DND-41 (cell line): ENCODE data around the gene ADD1.

Experiments used
- ATAC-seq: fragments of 200-7000 bp; cut with Tn5 transposase; 3 replicates; pipeline ENCODE4 v1.9.1; 2021; ENCODE audit warnings: low read depth; ENCODE audit not compliant: insufficient read depth
- DNase-seq: peaks from one replicate; pipeline ENCODE4 v3.0.0-alpha.2; 2020
- H2AFZ ChIP-seq: 2 replicates; pipeline ENCODE4 v1.6.0; 2012; ENCODE audit warnings: low read depth, low read length
- H3K27ac ChIP-seq: 2 replicates; pipeline ENCODE4 v1.5.1; 2012; ENCODE audit warnings: low read length, inconsistent platforms
- H3K27me3 ChIP-seq: fragments of 200-600 bp; sonication (generic); 2 replicates; pipeline ENCODE4 v1.6.0; 2012; ENCODE audit warnings: low read length, mild to moderate bottlenecking, inconsistent platforms; ENCODE audit not compliant: insufficient read depth, poor library complexity
- H3K36me3 ChIP-seq: 2 replicates; pipeline ENCODE4 v1.5.1; 2012; ENCODE audit warnings: low read length, inconsistent platforms; ENCODE audit not compliant: insufficient read depth
- H3K4me1 ChIP-seq: 2 replicates; pipeline ENCODE4 v1.5.1; 2012; ENCODE audit warnings: mild to moderate bottlenecking, low read length; ENCODE audit not compliant: insufficient read depth
- H3K4me2 ChIP-seq: 2 replicates; pipeline ENCODE4 v1.6.0; 2012; ENCODE audit warnings: mild to moderate bottlenecking, moderate library complexity, low read length, inconsistent platforms; ENCODE audit not compliant: insufficient read depth
- H3K4me3 ChIP-seq, 2 experiments: fragments of 200-600 bp in 1 of 2; shearing (Covaris generic) in 1 of 2; 2 replicates each; pipeline ENCODE4 v1.5.1; 2012 to 2016; ENCODE audit warnings: inconsistent platforms in 2 of 2, low read length in 2 of 2, mild to moderate bottlenecking in 2 of 2, low read depth in 1 of 2, moderate library complexity in 1 of 2
- H3K79me2 ChIP-seq: 2 replicates; pipeline ENCODE4 v1.6.0; 2012; ENCODE audit warnings: low read length, inconsistent platforms; ENCODE audit not compliant: insufficient read depth
- H3K9ac ChIP-seq: 2 replicates; pipeline ENCODE4 v1.6.0; 2012; ENCODE audit warnings: low read depth, mild to moderate bottlenecking, inconsistent platforms, low read length, moderate library complexity
- H3K9me3 ChIP-seq: 2 replicates; pipeline ENCODE4 v1.5.1; 2012; ENCODE audit warnings: low read length, moderate library complexity, mild to moderate bottlenecking, inconsistent platforms; ENCODE audit not compliant: insufficient read depth, severe bottlenecking
- H4K20me1 ChIP-seq: 2 replicates; pipeline ENCODE4 v1.6.0; 2012; ENCODE audit warnings: low read length; ENCODE audit not compliant: insufficient read depth
- EZH2 ChIP-seq: IDR thresholded peaks from 3 replicates; pipeline ENCODE4 v1.6.1; 2012; ENCODE audit warnings: borderline replicate concordance, low read depth, mild to moderate bottlenecking, moderate library complexity, low read length, inconsistent platforms; ENCODE audit not compliant: severe bottlenecking
- TF ChIP-seq, protein P1 (sequence below): IDR thresholded peaks from 2 replicates; pipeline ENCODE4 v1.5.1; 2012; ENCODE audit warnings: borderline replicate concordance, low read length, moderate library complexity, mild to moderate bottlenecking; ENCODE audit not compliant: poor library complexity, severe bottlenecking; ENCODE audit errors: extremely low read depth

The ADD1 gene

DNA sequence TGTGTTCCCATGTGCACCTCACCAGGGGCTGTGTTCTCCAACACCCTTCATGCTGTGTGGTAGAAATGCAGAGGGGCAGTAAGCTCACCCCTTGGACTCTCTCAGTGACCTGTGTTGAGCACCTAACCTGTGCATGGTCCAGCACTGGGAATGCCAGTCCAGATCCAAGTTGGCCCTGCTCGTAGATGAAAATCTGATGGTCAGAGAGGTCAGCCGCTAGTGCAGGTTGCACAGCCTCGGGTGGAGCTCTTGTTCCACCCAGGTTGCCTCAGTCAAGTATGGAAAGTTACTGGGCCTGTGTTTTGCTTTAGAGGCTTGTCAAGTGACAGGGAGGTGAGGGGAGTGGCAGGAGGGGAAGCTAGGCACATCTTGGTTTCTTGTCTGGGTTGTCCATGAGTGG lies 68.2 kb downstream of the ADD1 start:
- no peak overlapping the region for H3K4me2 ChIP-seq
- peaks cover 6% of the 10 kb centered on the region; the same call in 1 of the 2 replicates for H4K20me1 ChIP-seq
- H3K9ac ChIP-seq = no peak overlapping the region
- no peaks in the 10 kb centered on the region for H3K4me1 ChIP-seq
- peaks cover 88% of the 10 kb centered on the region for H3K36me3 ChIP-seq
- no peak for TF ChIP-seq EZH2
- TF ChIP-seq, protein P1, sequence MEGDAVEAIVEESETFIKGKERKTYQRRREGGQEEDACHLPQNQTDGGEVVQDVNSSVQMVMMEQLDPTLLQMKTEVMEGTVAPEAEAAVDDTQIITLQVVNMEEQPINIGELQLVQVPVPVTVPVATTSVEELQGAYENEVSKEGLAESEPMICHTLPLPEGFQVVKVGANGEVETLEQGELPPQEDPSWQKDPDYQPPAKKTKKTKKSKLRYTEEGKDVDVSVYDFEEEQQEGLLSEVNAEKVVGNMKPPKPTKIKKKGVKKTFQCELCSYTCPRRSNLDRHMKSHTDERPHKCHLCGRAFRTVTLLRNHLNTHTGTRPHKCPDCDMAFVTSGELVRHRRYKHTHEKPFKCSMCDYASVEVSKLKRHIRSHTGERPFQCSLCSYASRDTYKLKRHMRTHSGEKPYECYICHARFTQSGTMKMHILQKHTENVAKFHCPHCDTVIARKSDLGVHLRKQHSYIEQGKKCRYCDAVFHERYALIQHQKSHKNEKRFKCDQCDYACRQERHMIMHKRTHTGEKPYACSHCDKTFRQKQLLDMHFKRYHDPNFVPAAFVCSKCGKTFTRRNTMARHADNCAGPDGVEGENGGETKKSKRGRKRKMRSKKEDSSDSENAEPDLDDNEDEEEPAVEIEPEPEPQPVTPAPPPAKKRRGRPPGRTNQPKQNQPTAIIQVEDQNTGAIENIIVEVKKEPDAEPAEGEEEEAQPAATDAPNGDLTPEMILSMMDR = no peak
- no peak overlapping the region for H3K4me3 ChIP-seq
- no peak overlapping the region for H2AFZ ChIP-seq
- H3K9me3 ChIP-seq = no peaks in the 10 kb centered on the region
- H3K79me2 ChIP-seq = peaks cover 3% of the 10 kb centered on the region; the same call in 1 of the 2 replicates
- H3K27ac ChIP-seq = no peak overlapping the region
- DNase-seq (no peak), ATAC-seq (no peak)
- no peaks in the 10 kb centered on the region for H3K27me3 ChIP-seq

DNA sequence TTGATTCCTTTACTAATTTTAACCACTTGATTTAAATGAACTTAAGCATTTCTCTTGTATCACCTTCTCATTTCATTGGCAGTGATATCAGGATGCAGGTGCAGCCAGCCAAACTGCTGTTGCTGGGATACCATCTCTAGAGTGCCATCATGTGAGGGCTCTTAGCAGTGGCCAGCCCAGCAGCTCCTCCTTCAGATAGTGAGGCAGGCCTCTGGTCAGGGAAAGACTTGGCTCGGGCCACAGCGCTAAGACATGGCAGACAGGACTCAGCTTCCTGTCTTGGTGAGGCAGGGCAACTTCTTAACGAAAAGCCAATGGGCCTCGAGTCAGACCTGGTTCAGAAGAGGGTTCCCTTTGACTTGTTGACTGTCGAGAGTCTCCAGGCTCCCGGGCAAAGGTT lies 69.5 kb downstream of the ADD1 start:
- Histone ChIP-seq H3K27ac (no peak overlapping the region), H3K9ac (no peak overlapping the region), H4K20me1 (peaks cover 6% of the 10 kb centered on the region; the same call in 1 of the 2 replicates), H3K27me3 (no peaks in the 10 kb centered on the region), H3K4me1 (no peaks in the 10 kb centered on the region), H3K9me3 (no peaks in the 10 kb centered on the region), H3K4me2 (no peak overlapping the region), H3K79me2 (peaks cover 3% of the 10 kb centered on the region; the same call in 1 of the 2 replicates), H3K4me3 (no peak overlapping the region), H2AFZ (no peak overlapping the region), H3K36me3 (peaks cover 77% of the 10 kb centered on the region)
- TF ChIP-seq, protein P1 = no peak
- TF ChIP-seq EZH2 = no peak
- ATAC-seq (no peak), DNase-seq (no peak)

DNA sequence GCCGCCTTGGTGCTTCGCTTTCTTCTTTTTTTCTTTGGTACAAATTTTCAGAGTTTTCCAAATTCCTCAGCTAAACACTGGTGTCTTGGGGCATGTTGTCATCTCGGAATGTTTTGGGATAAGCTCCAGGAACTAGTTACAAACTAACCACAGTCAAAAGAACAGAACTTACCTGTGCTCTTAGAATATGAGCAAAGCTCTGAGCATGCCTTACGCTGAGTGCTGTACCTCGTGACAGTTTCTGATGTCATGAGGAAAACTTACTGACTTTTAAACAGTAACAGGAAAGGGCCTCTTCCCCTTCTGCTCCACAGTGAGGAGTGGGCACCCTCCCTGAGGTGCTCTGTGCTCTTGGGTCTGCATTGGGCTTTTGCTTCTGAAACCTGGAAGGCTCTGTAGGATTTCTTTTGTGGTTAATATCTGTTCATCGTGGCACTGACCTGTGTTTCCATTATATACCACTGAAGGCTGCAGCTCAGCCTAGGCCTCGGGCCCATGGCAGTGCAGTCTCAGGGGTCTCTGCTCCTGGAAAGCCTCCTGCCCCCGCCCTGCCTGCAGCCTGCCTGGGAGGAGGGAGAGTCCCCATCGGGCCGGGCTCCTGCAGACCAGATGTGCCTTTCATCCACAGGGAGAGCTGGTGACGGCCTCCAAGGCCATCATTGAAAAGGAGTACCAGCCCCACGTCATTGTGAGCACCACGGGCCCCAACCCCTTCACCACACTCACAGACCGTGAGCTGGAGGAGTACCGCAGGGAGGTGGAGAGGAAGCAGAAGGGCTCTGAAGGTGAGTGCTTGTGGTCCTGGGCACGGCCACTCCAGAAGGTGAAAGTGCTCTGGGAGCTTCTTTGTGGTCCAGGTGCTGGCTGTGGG lies 70.8 kb downstream of the ADD1 start:
- Histone ChIP-seq H2AFZ (no peak overlapping the region), H3K27ac (no peak overlapping the region), H4K20me1 (peaks cover 6% of the 10 kb centered on the region; the same call in 1 of the 2 replicates), H3K4me2 (no peak overlapping the region), H3K9me3 (no peaks in the 10 kb centered on the region), H3K4me1 (no peaks in the 10 kb centered on the region), H3K27me3 (no peaks in the 10 kb centered on the region), H3K4me3 (no peak overlapping the region), H3K9ac (no peak overlapping the region), H3K79me2 (peaks cover 11% of the 10 kb centered on the region; the same call in 1 of the 2 replicates), H3K36me3 (peaks cover 64% of the 10 kb centered on the region)
- DNase-seq (no peak), ATAC-seq (0 out of 3 replicates have a peak, but pooled peaks have one; percentile 24)
- TF ChIP-seq EZH2 = no peak
- TF ChIP-seq, protein P1 = no peak
